ENCODE data around the gene CITED4. TPM values are rescaled to one million over a fixed set of nuclear protein-coding genes. Genes with fewer than 3 reads are reported as not detected.

The CITED4 gene
- total RNA-seq, 1 donor from 2014 or later, result 3.8 TPM

- TF ChIP-seq CTCF (IDR thresholded peaks at IDR 0.05; ENCODE audit: partially characterized antibody, unreplicated experiment), result no peak
- Mint-ChIP-seq H3K36me3 (ENCODE audit: unreplicated experiment) (no peaks in the 10 kb centered on the region), H3K4me1 (ENCODE audit: low read depth, unreplicated experiment) (no peaks in the 10 kb centered on the region), H3K27ac (ENCODE audit: unreplicated experiment) (no peak overlapping the region), H3K4me3 (ENCODE audit: unreplicated experiment) (no peak overlapping the region), H3K9me3 (ENCODE audit: unreplicated experiment) (no peaks in the 10 kb centered on the region), H3K27me3 (ENCODE audit: unreplicated experiment) (peaks cover 3% of the 10 kb centered on the region)
- no peak for DNase-seq
These were observed 44.7 kb upstream of the CITED4 start for GRCh38 chr1:40906781-40907400.

GRCh38 chr1:40905061-40905460, 42.9 kb upstream of the CITED4 start:
- Mint-ChIP-seq H3K9me3 (ENCODE audit: unreplicated experiment) (no peaks in the 10 kb centered on the region), H3K4me1 (ENCODE audit: low read depth, unreplicated experiment) (no peaks in the 10 kb centered on the region), H3K4me3 (ENCODE audit: unreplicated experiment) (no peak overlapping the region), H3K36me3 (ENCODE audit: unreplicated experiment) (no peaks in the 10 kb centered on the region), H3K27me3 (ENCODE audit: unreplicated experiment) (no peaks in the 10 kb centered on the region), H3K27ac (ENCODE audit: unreplicated experiment) (no peak overlapping the region)
- no peak for TF ChIP-seq CTCF (IDR thresholded peaks at IDR 0.05; ENCODE audit: partially characterized antibody, unreplicated experiment)
- DNase-seq, result no peak

GRCh38 chr1:40903106-40903505, 40.9 kb upstream of the CITED4 start:
- H3K4me3 Mint-ChIP-seq (ENCODE audit: unreplicated experiment), result no peak overlapping the region
- peak overlapping the region; percentile 38 for H3K27ac Mint-ChIP-seq (ENCODE audit: unreplicated experiment)
- no peaks in the 10 kb centered on the region for H3K4me1 Mint-ChIP-seq (ENCODE audit: low read depth, unreplicated experiment)
- no peak for DNase-seq
- TF ChIP-seq CTCF (IDR thresholded peaks at IDR 0.05; ENCODE audit: partially characterized antibody, unreplicated experiment), result no peak
- H3K27me3 Mint-ChIP-seq (ENCODE audit: unreplicated experiment), result no peaks in the 10 kb centered on the region
- no peaks in the 10 kb centered on the region for H3K9me3 Mint-ChIP-seq (ENCODE audit: unreplicated experiment)
- no peaks in the 10 kb centered on the region for H3K36me3 Mint-ChIP-seq (ENCODE audit: unreplicated experiment)

- Mint-ChIP-seq H3K27ac (ENCODE audit: unreplicated experiment) (no peak overlapping the region), H3K4me1 (ENCODE audit: low read depth, unreplicated experiment) (no peaks in the 10 kb centered on the region), H3K9me3 (ENCODE audit: unreplicated experiment) (no peaks in the 10 kb centered on the region), H3K36me3 (ENCODE audit: unreplicated experiment) (no peaks in the 10 kb centered on the region), H3K4me3 (ENCODE audit: unreplicated experiment) (no peak overlapping the region), H3K27me3 (ENCODE audit: unreplicated experiment) (no peaks in the 10 kb centered on the region)
- no peak for DNase-seq
- TF ChIP-seq CTCF (IDR thresholded peaks at IDR 0.05; ENCODE audit: partially characterized antibody, unreplicated experiment), result no peak
These were observed 40.0 kb upstream of the CITED4 start for GRCh38 chr1:40901886-40902852.

All from glutamatergic neuron (in vitro differentiated cells).